K562 (cell line): Measurements from ENCODE around the gene DTNA. TPM values are rescaled to one million over a fixed set of nuclear protein-coding genes. Genes with fewer than 3 reads are reported as not detected.

Experiments
- NR2F6 ChIP-seq: fragments of 450-650 bp; formaldehyde crosslinking; IDR thresholded peaks from 2 replicates; pipeline ENCODE4 v1.4.0; 2020; ENCODE audit warnings: mild to moderate bottlenecking
- TAF9B ChIP-seq: fragments of 450-650 bp; IDR thresholded peaks from 2 replicates; pipeline ENCODE4 v1.6.1; 2018; ENCODE audit warnings: mild to moderate bottlenecking; ENCODE audit not compliant: partially characterized antibody
- ZC3H4 ChIP-seq: sonication (generic); formaldehyde crosslinking; IDR thresholded peaks from 2 replicates; pipeline ENCODE4 v1.9.0; 2021; ENCODE audit warnings: missing genetic modification reagents, borderline replicate concordance
- ZNF165 ChIP-seq: fragments of 250-450 bp; sonication (Bioruptor Pico); IDR thresholded peaks from 2 replicates; pipeline ENCODE4 v1.4.0; 2020; ENCODE audit warnings: borderline replicate concordance
- polyA plus RNA-seq, 8 experiments: library from polyadenylated mRNA; depleted of rRNA in 4 of 8; stranded (reverse) in 5 of 8; unstranded in 3 of 8; fragments of >200 nt; fragmentation: Nextera tagmentation in 2 of 8; fragmentation: Illumina TruSeq in 1 of 8; extraction: Ambion mirVana in 2 of 8; extraction: Trizol in 1 of 8; gene quantifications; 2 replicates each; pipeline versions ENCODE4 v1.2.1 to v1.2.3, GENCODE V29; 2011 to 2014; ENCODE audit warnings: inconsistent platforms in 1 of 8, missing spikeins in 1 of 8
- total RNA-seq, 7 experiments: library from RNA; depleted of rRNA in 6 of 7; stranded (reverse); fragments of >200 nt in 6 of 7; fragmentation: Illumina TruSeq in 2 of 7; extraction: Trizol in 2 of 7; gene quantifications; 2 replicates each; pipeline versions ENCODE4 v1.2.1 to v1.2.3, GENCODE V29; 2011 to 2021; ENCODE audit warnings: low replicate concordance in 1 of 7
- TF ChIP-seq, protein P1 (sequence below): fragments of 450-650 bp; IDR thresholded peaks from 2 replicates; pipeline ENCODE4 v1.6.1; 2016; ENCODE audit warnings: mild to moderate bottlenecking
- TF ChIP-seq, protein P2 (sequence below): sonication (generic); formaldehyde crosslinking; IDR thresholded peaks from 2 replicates; pipeline ENCODE4 v1.8.1; 2023; ENCODE audit warnings: missing genetic modification reagents, mild to moderate bottlenecking, borderline replicate concordance

DTNA gene
- total and polyA plus RNA-seq, 9 of the 15 experiments (the other 6 are each of a cell fraction or from before 2014, with no cell fraction given): 0.07 to 2.4 (median 0.22) TPM; not detected in 2

DNA sequence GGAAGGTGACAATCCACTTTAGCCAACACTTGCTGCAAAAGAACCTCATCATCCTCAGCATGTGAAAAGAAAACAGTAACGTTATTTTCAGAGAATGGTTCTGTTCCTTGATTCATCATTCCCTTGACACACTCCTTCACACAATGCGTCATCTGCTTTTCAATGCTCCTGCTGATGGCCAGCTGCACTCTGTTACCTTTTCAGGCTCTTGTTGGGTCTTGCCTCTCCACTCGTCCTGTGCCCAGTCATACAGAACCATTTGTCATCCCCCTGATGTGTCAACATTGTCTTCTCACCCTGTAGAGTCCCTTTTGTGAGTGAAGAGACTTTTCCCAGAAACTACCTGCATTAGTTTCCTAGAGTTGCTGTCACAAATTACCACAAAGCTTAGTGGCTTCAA lies 12.2 kb upstream of the DTNA start (continued):
- TF ChIP-seq, protein P1, sequence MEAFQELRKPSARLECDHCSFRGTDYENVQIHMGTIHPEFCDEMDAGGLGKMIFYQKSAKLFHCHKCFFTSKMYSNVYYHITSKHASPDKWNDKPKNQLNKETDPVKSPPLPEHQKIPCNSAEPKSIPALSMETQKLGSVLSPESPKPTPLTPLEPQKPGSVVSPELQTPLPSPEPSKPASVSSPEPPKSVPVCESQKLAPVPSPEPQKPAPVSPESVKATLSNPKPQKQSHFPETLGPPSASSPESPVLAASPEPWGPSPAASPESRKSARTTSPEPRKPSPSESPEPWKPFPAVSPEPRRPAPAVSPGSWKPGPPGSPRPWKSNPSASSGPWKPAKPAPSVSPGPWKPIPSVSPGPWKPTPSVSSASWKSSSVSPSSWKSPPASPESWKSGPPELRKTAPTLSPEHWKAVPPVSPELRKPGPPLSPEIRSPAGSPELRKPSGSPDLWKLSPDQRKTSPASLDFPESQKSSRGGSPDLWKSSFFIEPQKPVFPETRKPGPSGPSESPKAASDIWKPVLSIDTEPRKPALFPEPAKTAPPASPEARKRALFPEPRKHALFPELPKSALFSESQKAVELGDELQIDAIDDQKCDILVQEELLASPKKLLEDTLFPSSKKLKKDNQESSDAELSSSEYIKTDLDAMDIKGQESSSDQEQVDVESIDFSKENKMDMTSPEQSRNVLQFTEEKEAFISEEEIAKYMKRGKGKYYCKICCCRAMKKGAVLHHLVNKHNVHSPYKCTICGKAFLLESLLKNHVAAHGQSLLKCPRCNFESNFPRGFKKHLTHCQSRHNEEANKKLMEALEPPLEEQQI: no peak
- TF ChIP-seq ZNF165 (no peak), ZC3H4 (CRISPR knock-in tag) (no peak), TAF9B (no peak), NR2F6 (CRISPR knock-in tag) (no peak)
- TF ChIP-seq, protein P2, sequence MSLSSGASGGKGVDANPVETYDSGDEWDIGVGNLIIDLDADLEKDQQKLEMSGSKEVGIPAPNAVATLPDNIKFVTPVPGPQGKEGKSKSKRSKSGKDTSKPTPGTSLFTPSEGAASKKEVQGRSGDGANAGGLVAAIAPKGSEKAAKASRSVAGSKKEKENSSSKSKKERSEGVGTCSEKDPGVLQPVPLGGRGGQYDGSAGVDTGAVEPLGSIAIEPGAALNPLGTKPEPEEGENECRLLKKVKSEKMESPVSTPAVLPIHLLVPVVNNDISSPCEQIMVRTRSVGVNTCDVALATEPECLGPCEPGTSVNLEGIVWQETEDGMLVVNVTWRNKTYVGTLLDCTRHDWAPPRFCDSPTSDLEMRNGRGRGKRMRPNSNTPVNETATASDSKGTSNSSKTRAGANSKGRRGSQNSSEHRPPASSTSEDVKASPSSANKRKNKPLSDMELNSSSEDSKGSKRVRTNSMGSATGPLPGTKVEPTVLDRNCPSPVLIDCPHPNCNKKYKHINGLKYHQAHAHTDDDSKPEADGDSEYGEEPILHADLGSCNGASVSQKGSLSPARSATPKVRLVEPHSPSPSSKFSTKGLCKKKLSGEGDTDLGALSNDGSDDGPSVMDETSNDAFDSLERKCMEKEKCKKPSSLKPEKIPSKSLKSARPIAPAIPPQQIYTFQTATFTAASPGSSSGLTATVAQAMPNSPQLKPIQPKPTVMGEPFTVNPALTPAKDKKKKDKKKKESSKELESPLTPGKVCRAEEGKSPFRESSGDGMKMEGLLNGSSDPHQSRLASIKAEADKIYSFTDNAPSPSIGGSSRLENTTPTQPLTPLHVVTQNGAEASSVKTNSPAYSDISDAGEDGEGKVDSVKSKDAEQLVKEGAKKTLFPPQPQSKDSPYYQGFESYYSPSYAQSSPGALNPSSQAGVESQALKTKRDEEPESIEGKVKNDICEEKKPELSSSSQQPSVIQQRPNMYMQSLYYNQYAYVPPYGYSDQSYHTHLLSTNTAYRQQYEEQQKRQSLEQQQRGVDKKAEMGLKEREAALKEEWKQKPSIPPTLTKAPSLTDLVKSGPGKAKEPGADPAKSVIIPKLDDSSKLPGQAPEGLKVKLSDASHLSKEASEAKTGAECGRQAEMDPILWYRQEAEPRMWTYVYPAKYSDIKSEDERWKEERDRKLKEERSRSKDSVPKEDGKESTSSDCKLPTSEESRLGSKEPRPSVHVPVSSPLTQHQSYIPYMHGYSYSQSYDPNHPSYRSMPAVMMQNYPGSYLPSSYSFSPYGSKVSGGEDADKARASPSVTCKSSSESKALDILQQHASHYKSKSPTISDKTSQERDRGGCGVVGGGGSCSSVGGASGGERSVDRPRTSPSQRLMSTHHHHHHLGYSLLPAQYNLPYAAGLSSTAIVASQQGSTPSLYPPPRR (CRISPR knock-in tag): no peak
